ENCODE measurements around the gene TNC. TPM values are rescaled to one million over a fixed set of nuclear protein-coding genes. Genes with fewer than 3 reads are reported as not detected.

Gene TNC
- total RNA-seq, 2 donors from 2014 or later, result 7.4 to 16.9 TPM

GRCh38 chr9:115004545-115004944 lies 113.4 kb downstream of the TNC start:
- no peaks in the 10 kb centered on the region for H3K27me3 ChIP-seq
- H3K4me1 ChIP-seq, result no peaks in the 10 kb centered on the region
- no peaks in the 10 kb centered on the region for H3K36me3 ChIP-seq
- H3K4me3 ChIP-seq, result no peak overlapping the region
- H3K27ac ChIP-seq, result no peak overlapping the region
- DNase-seq (ENCODE audit: low spot score), result no peak
- no peaks in the 10 kb centered on the region for H3K9me3 ChIP-seq
- TF ChIP-seq CTCF (IDR thresholded peaks at IDR 0.05), result no peak

DNA sequence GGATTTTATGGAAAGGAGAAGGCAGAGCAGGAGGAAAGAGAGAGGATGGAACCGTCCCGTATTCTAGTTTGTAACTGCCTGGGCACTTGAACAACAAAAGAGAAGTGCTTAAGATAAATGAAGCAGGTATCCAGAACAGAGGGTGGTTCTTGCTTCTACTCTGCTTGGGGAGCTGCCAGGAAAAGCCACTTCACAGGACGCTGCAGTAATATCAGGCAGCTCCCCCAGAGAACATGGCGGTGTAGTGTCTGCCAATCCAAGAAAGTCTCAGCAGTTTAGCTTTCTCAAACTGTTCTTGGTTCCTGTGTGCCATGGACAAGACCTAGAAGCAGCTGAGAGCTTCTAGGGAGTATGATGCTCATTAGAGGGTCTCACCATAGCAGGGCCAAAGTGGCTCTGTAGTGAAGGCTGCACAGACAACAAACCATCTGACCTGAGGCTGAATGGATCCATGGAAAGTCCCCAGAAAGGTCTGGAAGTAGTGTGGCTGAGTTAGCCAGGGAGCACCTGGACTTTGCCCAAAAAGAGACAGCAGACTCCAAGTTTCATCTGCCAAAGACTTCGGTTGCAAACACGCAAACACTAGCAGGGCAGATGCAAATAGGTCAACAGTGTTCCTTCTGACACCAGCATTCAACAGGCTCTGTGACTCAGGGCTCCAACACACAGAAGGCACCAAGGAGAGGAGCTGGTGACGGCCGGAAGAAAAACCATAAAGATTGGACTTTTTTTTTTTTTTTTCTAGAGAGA lies 115.4 kb downstream of the TNC start:
- H3K27ac ChIP-seq, result no peak overlapping the region
- H3K36me3 ChIP-seq, result no peaks in the 10 kb centered on the region
- H3K4me1 ChIP-seq, result no peaks in the 10 kb centered on the region
- no peak for TF ChIP-seq CTCF (IDR thresholded peaks at IDR 0.05)
- H3K4me3 ChIP-seq, result no peak overlapping the region
- no peaks in the 10 kb centered on the region for H3K27me3 ChIP-seq
- no peaks in the 10 kb centered on the region for H3K9me3 ChIP-seq
- no peak for DNase-seq (ENCODE audit: low spot score)

- no peaks in the 10 kb centered on the region for H3K9me3 ChIP-seq
- no peak overlapping the region for H3K27ac ChIP-seq
- H3K36me3 ChIP-seq, result no peaks in the 10 kb centered on the region
- H3K4me1 ChIP-seq, result no peaks in the 10 kb centered on the region
- no peak for DNase-seq (ENCODE audit: low spot score)
- no peaks in the 10 kb centered on the region for H3K27me3 ChIP-seq
- TF ChIP-seq CTCF (IDR thresholded peaks at IDR 0.05), result no peak
- H3K4me3 ChIP-seq, result no peak overlapping the region
Observed at GRCh38 chr9:115000217-115000639, 117.7 kb downstream of the TNC start.

GRCh38 chr9:114998326-114998725 lies 119.6 kb downstream of the TNC start:
- H3K36me3 ChIP-seq, result no peaks in the 10 kb centered on the region
- H3K4me3 ChIP-seq, result no peak overlapping the region
- DNase-seq (ENCODE audit: low spot score), result no peak
- H3K27ac ChIP-seq, result no peak overlapping the region
- no peaks in the 10 kb centered on the region for H3K4me1 ChIP-seq
- H3K9me3 ChIP-seq, result no peaks in the 10 kb centered on the region
- no peaks in the 10 kb centered on the region for H3K27me3 ChIP-seq
- no peak for TF ChIP-seq CTCF (IDR thresholded peaks at IDR 0.05)

DNA sequence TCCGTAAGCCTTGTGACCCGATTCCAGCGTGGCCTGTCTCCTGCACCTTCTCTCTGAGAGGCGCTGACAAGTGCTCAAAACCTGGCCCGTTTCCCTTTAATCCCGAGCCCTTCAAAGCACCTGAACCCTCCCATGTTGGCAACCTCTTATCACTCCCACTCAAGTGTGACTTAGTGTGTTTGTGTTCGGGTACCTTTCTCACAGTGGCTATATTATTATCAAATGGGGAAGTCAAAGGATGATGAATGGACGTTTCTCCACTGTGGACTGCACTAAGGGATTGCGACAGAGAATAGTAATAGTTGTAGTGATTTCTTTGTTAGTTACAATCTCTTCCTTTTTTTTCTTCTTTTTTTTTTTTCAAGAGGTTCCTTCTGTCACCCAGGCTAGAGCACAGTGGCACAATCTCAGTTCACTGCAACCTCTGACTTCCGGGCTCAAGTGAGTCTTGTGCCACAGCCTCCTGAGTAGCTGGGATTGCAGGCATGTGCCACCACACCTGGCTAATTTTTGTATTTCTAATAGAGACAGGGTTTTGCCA lies 122.2 kb downstream of the TNC start:
- no peak overlapping the region for H3K4me3 ChIP-seq
- DNase-seq (ENCODE audit: low spot score), result no peak
- TF ChIP-seq CTCF (IDR thresholded peaks at IDR 0.05), result no peak
- H3K4me1 ChIP-seq, result no peaks in the 10 kb centered on the region
- no peak overlapping the region for H3K27ac ChIP-seq
- H3K36me3 ChIP-seq, result no peaks in the 10 kb centered on the region
- H3K9me3 ChIP-seq, result no peaks in the 10 kb centered on the region
- no peaks in the 10 kb centered on the region for H3K27me3 ChIP-seq

- no peak overlapping the region for H3K4me3 ChIP-seq
- H3K36me3 ChIP-seq, result no peaks in the 10 kb centered on the region
- no peak overlapping the region for H3K27ac ChIP-seq
- TF ChIP-seq CTCF (IDR thresholded peaks at IDR 0.05), result no peak
- no peak for DNase-seq (ENCODE audit: low spot score)
- no peaks in the 10 kb centered on the region for H3K9me3 ChIP-seq
- no peaks in the 10 kb centered on the region for H3K27me3 ChIP-seq
- no peaks in the 10 kb centered on the region for H3K4me1 ChIP-seq
Observed at GRCh38 chr9:114994768-114995167, 123.2 kb downstream of the TNC start.

All from right atrium auricular region (tissue), 2 donors.